ENCODE data around the gene TAP1.
A peak's percentile ranks its signal among the peaks of the same experiment; 100 is the strongest.

The TAP1 gene

DNA sequence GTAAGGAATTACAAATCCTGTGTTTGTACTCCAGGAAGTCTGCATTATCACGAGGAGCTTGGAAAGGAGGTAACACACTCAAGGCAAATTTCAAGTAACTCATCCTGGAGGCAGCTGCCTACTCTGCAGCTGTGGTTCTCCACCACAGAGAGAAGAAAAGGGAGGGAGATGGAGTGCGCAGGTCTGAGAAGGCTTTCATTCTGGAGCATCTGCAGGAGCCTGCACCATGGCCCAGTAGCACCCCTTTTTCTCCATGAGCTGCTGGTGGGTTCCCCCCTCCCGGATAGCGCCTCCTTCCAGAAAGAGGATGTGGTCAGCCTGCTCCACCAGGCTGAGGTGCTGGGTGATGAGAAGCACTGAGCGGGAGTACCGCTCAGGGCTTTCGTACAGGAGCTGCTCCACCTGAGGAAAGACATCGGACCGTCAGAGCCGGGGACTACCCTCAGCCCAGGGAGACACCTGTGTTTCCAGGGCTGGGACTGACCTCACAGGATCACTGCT, 8.1 kb downstream of the TAP1 start:
- no peak for TF ChIP-seq CTCF (IDR thresholded peaks at IDR 0.05; ENCODE audit: low read depth, low read length)
- no peak for TF ChIP-seq EZH2phosphoT487 (IDR thresholded peaks at IDR 0.05; ENCODE audit: low read depth)
- H3K27me3 ChIP-seq (ENCODE audit: low read depth, low read length) = no peaks in the 10 kb centered on the region
- peaks cover 21% of the 10 kb centered on the region for H3K79me2 ChIP-seq (ENCODE audit: low read length)
- peak overlapping the region; percentile 91 for H3K27ac ChIP-seq (ENCODE audit: low read length)
- H2AFZ ChIP-seq (ENCODE audit: low read depth, low read length) = no peak overlapping the region
- H3K4me1 ChIP-seq (ENCODE audit: low read length) = peaks cover 45% of the 10 kb centered on the region
- H3K9me3 ChIP-seq (ENCODE audit: insufficient read depth, low read length) = no peaks in the 10 kb centered on the region
- peak overlapping the region; percentile 97 for H3K9ac ChIP-seq (ENCODE audit: low read length)
- no peaks in the 10 kb centered on the region for H4K20me1 ChIP-seq (ENCODE audit: insufficient read depth, low read length)
- peak overlapping the region; percentile 81 for H3K4me3 ChIP-seq (ENCODE audit: low read length)
- H3K36me3 ChIP-seq (replicated peaks; ENCODE audit: low read depth, low read length) = peaks cover 62% of the 10 kb centered on the region
- H3K4me2 ChIP-seq (ENCODE audit: low read length) = peak overlapping the region; percentile 86

DNA sequence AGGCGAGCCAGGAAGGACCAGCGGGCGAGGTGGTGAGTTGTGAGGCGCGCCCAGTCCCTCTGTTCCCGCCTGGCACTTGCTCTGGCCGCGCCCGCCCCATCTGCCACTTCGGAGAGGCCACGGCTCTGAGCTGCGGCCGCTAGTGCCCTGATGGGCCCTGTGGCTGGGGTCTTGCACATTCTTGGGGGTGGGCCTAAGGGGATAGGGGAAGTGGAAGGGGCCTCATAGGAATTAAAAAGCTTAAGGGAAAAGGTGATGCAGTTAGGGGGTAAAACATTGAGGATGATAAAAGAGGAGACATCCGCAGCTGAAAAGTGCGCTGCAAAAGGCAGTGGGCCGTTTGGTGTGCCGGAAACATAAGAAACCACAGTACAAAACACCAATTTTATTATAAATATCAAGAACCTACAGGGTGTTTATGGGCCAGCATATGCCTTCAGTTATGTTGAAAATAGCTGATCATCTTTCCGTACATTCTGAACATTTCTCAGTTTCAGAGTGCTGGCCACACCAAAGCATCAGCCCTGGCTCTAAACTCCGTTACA, 8.6 kb downstream of the TAP1 start:
- Histone ChIP-seq H3K4me1 (ENCODE audit: low read length) (peaks cover 51% of the 10 kb centered on the region), H3K27ac (ENCODE audit: low read length) (peak overlapping the region; percentile 91), H3K27me3 (ENCODE audit: low read depth, low read length) (no peaks in the 10 kb centered on the region), H3K4me2 (ENCODE audit: low read length) (peak overlapping the region; percentile 86), H3K9ac (ENCODE audit: low read length) (peak overlapping the region; percentile 97), H3K79me2 (ENCODE audit: low read length) (peaks cover 21% of the 10 kb centered on the region), H3K4me3 (ENCODE audit: low read length) (peak overlapping the region; percentile 81), H2AFZ (ENCODE audit: low read depth, low read length) (no peak overlapping the region), H3K9me3 (ENCODE audit: insufficient read depth, low read length) (no peaks in the 10 kb centered on the region), H4K20me1 (ENCODE audit: insufficient read depth, low read length) (no peaks in the 10 kb centered on the region), H3K36me3 (replicated peaks; ENCODE audit: low read depth, low read length) (peaks cover 61% of the 10 kb centered on the region)
- no peak for TF ChIP-seq EZH2phosphoT487 (IDR thresholded peaks at IDR 0.05; ENCODE audit: low read depth)
- no peak for TF ChIP-seq CTCF (IDR thresholded peaks at IDR 0.05; ENCODE audit: low read depth, low read length)

GRCh38 chr6:32843979-32844838, 9.3 kb downstream of the TAP1 start, which contains the start of gene PSMB8:
PSMB8 (minus strand) TSS chr6:32844047; CDS start chr6:32843996, 51 bp downstream.
- Histone ChIP-seq H3K4me2 (ENCODE audit: low read length) (peak within 1 kb of the TSS; percentile 86), H3K9ac (ENCODE audit: low read length) (peak within 1 kb of the TSS; percentile 97), H3K27ac (ENCODE audit: low read length) (peak within 1 kb of the TSS; percentile 91), H2AFZ (ENCODE audit: low read depth, low read length) (no peak within 1 kb of the TSS; the same call in 1 of the 2 replicates), H4K20me1 (ENCODE audit: insufficient read depth, low read length) (no peaks in the 10 kb centered on the region), H3K4me3 (ENCODE audit: low read length) (peak within 1 kb of the TSS; percentile 81), H3K79me2 (ENCODE audit: low read length) (peaks cover 21% of the 10 kb centered on the region), H3K9me3 (ENCODE audit: insufficient read depth, low read length) (no peaks in the 10 kb centered on the region), H3K27me3 (ENCODE audit: low read depth, low read length) (no peaks in the 10 kb centered on the region), H3K36me3 (replicated peaks; ENCODE audit: low read depth, low read length) (peaks cover 61% of the 10 kb centered on the region), H3K4me1 (ENCODE audit: low read length) (peaks cover 51% of the 10 kb centered on the region)
- no peak for TF ChIP-seq CTCF (IDR thresholded peaks at IDR 0.05; ENCODE audit: low read depth, low read length)
- no peak for TF ChIP-seq EZH2phosphoT487 (IDR thresholded peaks at IDR 0.05; ENCODE audit: low read depth)

DNA sequence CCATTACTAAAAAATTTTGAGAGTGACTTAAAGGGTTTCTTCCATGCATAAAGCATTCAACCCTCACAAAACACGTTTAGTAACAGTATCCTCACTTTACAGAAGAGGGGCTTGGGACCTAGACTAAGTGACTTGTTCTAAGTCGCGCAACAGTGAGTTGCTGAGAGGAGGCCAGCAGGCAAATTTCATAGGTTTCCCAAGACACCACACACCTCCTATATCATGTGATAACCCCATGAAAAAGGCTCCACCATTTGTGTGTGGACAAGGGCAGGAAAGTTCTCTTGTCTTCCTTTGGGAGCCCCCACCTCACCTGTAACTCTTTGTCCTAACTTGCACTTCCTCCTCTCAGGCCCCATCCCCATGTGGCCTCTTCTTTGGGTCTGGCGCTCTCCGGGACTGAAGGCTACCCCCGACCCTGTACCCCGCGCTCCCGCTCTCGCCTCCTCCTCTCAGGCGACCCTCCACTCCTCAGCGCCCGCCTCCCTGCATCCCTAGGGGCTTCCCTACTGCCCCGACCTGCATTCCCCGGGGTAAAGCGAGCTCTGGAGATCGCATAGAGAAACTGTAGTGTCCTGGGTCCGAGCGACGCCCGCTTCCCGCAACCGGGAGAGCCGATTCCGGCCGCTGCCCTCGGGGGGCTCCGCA, 10.0 kb downstream of the TAP1 start:
- Histone ChIP-seq H3K79me2 (ENCODE audit: low read length) (peaks cover 21% of the 10 kb centered on the region), H3K9me3 (ENCODE audit: insufficient read depth, low read length) (no peaks in the 10 kb centered on the region), H3K27me3 (ENCODE audit: low read depth, low read length) (no peaks in the 10 kb centered on the region), H4K20me1 (ENCODE audit: insufficient read depth, low read length) (no peaks in the 10 kb centered on the region), H3K9ac (ENCODE audit: low read length) (peak overlapping the region; percentile 97), H3K4me1 (ENCODE audit: low read length) (peaks cover 54% of the 10 kb centered on the region), H2AFZ (ENCODE audit: low read depth, low read length) (no peak overlapping the region), H3K4me3 (ENCODE audit: low read length) (peak overlapping the region; percentile 81), H3K36me3 (replicated peaks; ENCODE audit: low read depth, low read length) (peaks cover 54% of the 10 kb centered on the region), H3K4me2 (ENCODE audit: low read length) (peak overlapping the region; percentile 86), H3K27ac (ENCODE audit: low read length) (peak overlapping the region; percentile 91)
- no peak for TF ChIP-seq EZH2phosphoT487 (IDR thresholded peaks at IDR 0.05; ENCODE audit: low read depth)
- no peak for TF ChIP-seq CTCF (IDR thresholded peaks at IDR 0.05; ENCODE audit: low read depth, low read length)
